HepG2 (cell line): ENCODE measurements around the gene TNFRSF1B. TPM values are rescaled to one million over a fixed set of nuclear protein-coding genes. Genes with fewer than 3 reads are reported as not detected.

ENCODE experiments used
- GFI1 ChIP-seq: sonication (generic); formaldehyde crosslinking; IDR thresholded peaks from 2 replicates; pipeline ENCODE4 v1.5.0; 2020; ENCODE audit warnings: missing genetic modification reagents, mild to moderate bottlenecking, borderline replicate concordance
- GLI4 ChIP-seq: sonication (generic); formaldehyde crosslinking; IDR thresholded peaks from 2 replicates; pipeline ENCODE4 v1.5.1; 2020; ENCODE audit warnings: missing genetic modification reagents, mild to moderate bottlenecking, moderate library complexity, borderline replicate concordance
- IRF1 ChIP-seq: sonication (generic); formaldehyde crosslinking; IDR thresholded peaks from 2 replicates; pipeline ENCODE4 v1.4.0; 2020; ENCODE audit warnings: low read depth, mild to moderate bottlenecking, missing genetic modification reagents
- KMT2A ChIP-seq: sonication (generic); formaldehyde crosslinking; IDR thresholded peaks from 2 replicates; pipeline ENCODE4 v1.4.0; 2020; ENCODE audit warnings: missing genetic modification reagents
- MXI1 ChIP-seq: IDR thresholded peaks from 3 replicates; pipeline ENCODE4 v1.6.1; 2012; ENCODE audit warnings: low read depth, low read length, inconsistent platforms, borderline replicate concordance
- POGK ChIP-seq: sonication (generic); formaldehyde crosslinking; conservative IDR thresholded peaks from 2 replicates; pipeline ENCODE4 v1.8.0; 2022; ENCODE audit warnings: mild to moderate bottlenecking, moderate library complexity, missing genetic modification reagents
- ZBTB1 ChIP-seq: sonication (generic); formaldehyde crosslinking; IDR thresholded peaks from 2 replicates; pipeline ENCODE4 v1.4.0; 2020; ENCODE audit warnings: missing genetic modification reagents, borderline replicate concordance
- ZNF138 ChIP-seq: sonication (generic); formaldehyde crosslinking; IDR thresholded peaks from 2 replicates; pipeline ENCODE4 v1.5.0; 2020; ENCODE audit warnings: mild to moderate bottlenecking, low read depth, missing genetic modification reagents
- ZNF318 ChIP-seq: sonication (generic); formaldehyde crosslinking; IDR thresholded peaks from 2 replicates; pipeline ENCODE4 v1.4.0; 2020; ENCODE audit warnings: mild to moderate bottlenecking, missing genetic modification reagents
- ZNF367 ChIP-seq: sonication (generic); formaldehyde crosslinking; IDR thresholded peaks from 2 replicates; pipeline ENCODE4 v1.4.0; 2020; ENCODE audit warnings: missing genetic modification reagents, borderline replicate concordance
- ZNF564 ChIP-seq: sonication (generic); formaldehyde crosslinking; IDR thresholded peaks from 2 replicates; pipeline ENCODE4 v1.8.1; 2023; ENCODE audit warnings: mild to moderate bottlenecking, missing genetic modification reagents
- ZNF660 ChIP-seq: sonication (generic); formaldehyde crosslinking; IDR thresholded peaks from 2 replicates; pipeline ENCODE4 v1.5.1; 2020; ENCODE audit warnings: mild to moderate bottlenecking, low read depth, missing genetic modification reagents, borderline replicate concordance
- ZNF670 ChIP-seq: sonication (generic); formaldehyde crosslinking; IDR thresholded peaks from 2 replicates; pipeline ENCODE4 v1.8.0; 2022; ENCODE audit warnings: mild to moderate bottlenecking, missing genetic modification reagents, borderline replicate concordance
- ZNF747 ChIP-seq: sonication (generic); formaldehyde crosslinking; IDR thresholded peaks from 2 replicates; pipeline ENCODE4 v1.8.1; 2023; ENCODE audit warnings: missing genetic modification reagents, mild to moderate bottlenecking, borderline replicate concordance
- polyA plus RNA-seq, 8 experiments: library from polyadenylated mRNA; depleted of rRNA in 3 of 8; stranded (reverse) in 7 of 8; unstranded in 1 of 8; fragments of >200 nt; fragmentation: Illumina TruSeq in 4 of 8; extraction: Trizol in 4 of 8; gene quantifications; 2 replicates each; pipeline versions ENCODE4 v1.2.1 to v1.2.3, GENCODE V29; 2011 to 2016; ENCODE audit warnings: low read depth in 4 of 8, missing spikeins in 1 of 8, mixed read lengths in 1 of 8; ENCODE audit not compliant: insufficient read depth in 1 of 8
- total RNA-seq, 5 experiments: library from RNA; depleted of rRNA; stranded (reverse); fragments of >200 nt; fragmentation: Illumina TruSeq; extraction: Trizol; gene quantifications; 2 replicates each; pipeline ENCODE4 v1.2.3, GENCODE V29; 2016; ENCODE audit warnings: low read depth in 1 of 5

Gene TNFRSF1B
- total and polyA plus RNA-seq, 2 of the 13 experiments (the other 11 are each of a cell fraction or from before 2014, with no cell fraction given), result 0.04 to 0.11 TPM

GRCh38 chr1:12229835-12230548 is 63.2 kb downstream of the TNFRSF1B start, which contains the start of gene VPS13D (continued):
- TF ChIP-seq POGK (CRISPR knock-in tag) (peak; percentile 65), ZNF747 (peak; percentile 47; the same call in 1 of the 2 replicates), IRF1 (no peak), ZNF660 (CRISPR knock-in tag) (no peak), KMT2A (CRISPR knock-in tag) (no peak), ZBTB1 (no peak), ZNF670 (CRISPR knock-in tag) (no peak), MXI1 (peak; percentile 45; the same call in 1 of the 3 replicates), ZNF318 (CRISPR knock-in tag) (peak; percentile 20; the same call in 1 of the 2 replicates), ZNF564 (CRISPR knock-in tag) (no peak), GFI1 (CRISPR knock-in tag) (no peak), ZNF367 (CRISPR knock-in tag) (no peak), ZNF138 (CRISPR knock-in tag) (no peak), GLI4 (CRISPR knock-in tag) (no peak)
